22Rv1 (cell line): ENCODE measurements around the gene KIAA1549.

Experiments
- H3K27ac ChIP-seq: fragments of 450-650 bp; 2 replicates; pipeline ENCODE4 v1.5.1; 2017
- CTCF ChIP-seq: fragments of 450-650 bp; IDR thresholded peaks from 2 replicates; pipeline ENCODE4 v1.5.1; 2017; ENCODE audit warnings: mild to moderate bottlenecking
- ZFX ChIP-seq: fragments of 450-650 bp; IDR thresholded peaks from 2 replicates; pipeline ENCODE4 v1.6.1; 2017; ENCODE audit warnings: antibody characterized with exemption, borderline replicate concordance

Gene KIAA1549

GRCh38 chr7:138852469-138852868 is 128.7 kb downstream of the KIAA1549 start:
- no peak for TF ChIP-seq ZFX
- no peak for TF ChIP-seq CTCF
- H3K27ac ChIP-seq: no peak overlapping the region

- TF ChIP-seq ZFX (no peak), CTCF (no peak)
- H3K27ac ChIP-seq: no peak overlapping the region
These were observed 131.5 kb downstream of the KIAA1549 start for GRCh38 chr7:138849701-138850100.

- no peak overlapping the region for H3K27ac ChIP-seq
- no peak for TF ChIP-seq ZFX
- no peak for TF ChIP-seq CTCF
These were observed 132.9 kb downstream of the KIAA1549 start for GRCh38 chr7:138848056-138848980.

GRCh38 chr7:138845711-138846110 is 135.5 kb downstream of the KIAA1549 start:
- TF ChIP-seq ZFX: no peak
- no peak for TF ChIP-seq CTCF
- no peak overlapping the region for H3K27ac ChIP-seq

GRCh38 chr7:138843632-138844580 is 137.3 kb downstream of the KIAA1549 start:
- H3K27ac ChIP-seq: no peak overlapping the region
- TF ChIP-seq CTCF: no peak
- TF ChIP-seq ZFX: no peak

DNA sequence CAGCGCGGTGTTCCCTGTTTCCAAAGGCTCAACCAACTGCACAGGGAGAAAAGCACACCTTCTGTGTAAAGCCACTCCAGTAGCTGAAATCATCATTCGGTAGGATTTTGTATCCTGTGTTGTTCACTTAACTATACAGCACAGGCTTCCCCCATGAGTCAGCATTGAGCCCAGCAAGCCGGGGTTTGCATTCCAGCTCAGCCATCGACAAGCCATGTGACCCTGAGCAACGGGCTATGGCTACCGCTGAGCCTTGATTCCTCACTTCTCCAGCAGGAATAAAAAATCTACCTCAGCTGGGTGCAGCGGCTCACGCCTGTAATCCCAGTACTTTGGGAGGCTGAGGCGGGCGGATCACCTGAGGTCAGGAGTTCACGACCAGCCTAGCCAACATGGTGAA is 139.1 kb downstream of the KIAA1549 start:
- no peak overlapping the region for H3K27ac ChIP-seq
- TF ChIP-seq ZFX (no peak), CTCF (no peak)

DNA sequence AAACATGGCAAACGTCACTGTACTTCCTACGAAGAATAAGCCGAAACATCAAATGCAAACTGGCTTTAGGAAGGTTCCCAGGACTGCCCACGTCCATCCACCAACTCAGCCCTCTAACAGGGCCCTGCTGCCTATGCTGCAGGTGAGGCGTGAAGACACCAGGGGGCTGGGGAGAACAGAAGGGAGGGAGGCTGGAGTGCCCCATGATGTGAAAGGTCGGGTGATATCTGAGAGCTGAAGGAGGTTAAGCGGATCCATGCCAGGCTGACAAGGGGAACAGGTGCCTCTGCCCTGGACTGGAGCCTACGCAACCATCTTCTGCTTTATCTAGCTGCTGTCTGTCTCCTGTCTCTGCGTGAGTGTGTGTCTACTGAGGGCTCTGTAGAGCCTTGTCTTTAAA is 143.0 kb downstream of the KIAA1549 start:
- H3K27ac ChIP-seq: no peak overlapping the region
- TF ChIP-seq CTCF: no peak
- no peak for TF ChIP-seq ZFX
